Naive thymus-derived CD4-positive, alpha-beta T cell (primary cell): ENCODE measurements around the gene LRGUK. TPM values are rescaled to one million over a fixed set of nuclear protein-coding genes. Genes with fewer than 3 reads are reported as not detected.

Experiments used
- ATAC-seq: fragments of 150-1000 bp; cut with Tn5 transposase; 2 replicates; pipeline ENCODE4 v1.10.0; 2021; ENCODE audit warnings: mild to moderate bottlenecking, moderate library complexity
- CTCF ChIA-PET: fragments of 350-600 bp; sonication (Branson Sonifier 250); formaldehyde crosslinking; loops from one replicate; lab custom pipeline; 2021; ENCODE audit warnings: antibody characterized with exemption; lab: Charles Lee
- POLR2A ChIA-PET: fragments of 350-600 bp; sonication (Branson Sonifier 250); formaldehyde crosslinking; loops from one replicate; lab custom pipeline; 2021; ENCODE audit warnings: antibody characterized with exemption, inconsistent platforms; lab: Charles Lee
- DNase-seq, 9 donors: peaks; one replicate each; pipeline versions ENCODE4 v3.0.0 to v3.0.0-alpha.2; 2020 to 2022; ENCODE audit warnings: mixed read lengths in 1 of 9
- H3K27ac ChIP-seq: one replicate; pipeline ENCODE4 v1.7.0; 2013; ENCODE audit warnings: mild to moderate bottlenecking, low read depth, low read length, moderate library complexity
- H3K27me3 ChIP-seq, 2 donors: one replicate each; pipeline ENCODE4 v1.7.0; 2013; ENCODE audit warnings: low read length in 2 of 2, mild to moderate bottlenecking in 2 of 2, moderate library complexity in 2 of 2; ENCODE audit not compliant: control insufficient read depth in 2 of 2, insufficient read depth in 2 of 2
- H3K36me3 ChIP-seq, 3 experiments: 1 replicate in 2 of 3; 2 replicates in 1 of 3; pipeline ENCODE4 v1.7.0; 2013; ENCODE audit warnings: low read length in 3 of 3, mild to moderate bottlenecking in 3 of 3, moderate library complexity in 1 of 3; ENCODE audit not compliant: insufficient read depth in 3 of 3, control insufficient read depth in 2 of 3
- H3K4me1 ChIP-seq, 2 donors: one replicate each; pipeline ENCODE4 v1.7.0; 2013; ENCODE audit warnings: low read length in 2 of 2, mild to moderate bottlenecking in 2 of 2, moderate library complexity in 1 of 2; ENCODE audit not compliant: control insufficient read depth in 2 of 2, insufficient read depth in 2 of 2
- H3K4me3 ChIP-seq: 2 replicates; pipeline ENCODE4 v1.7.0; 2013; ENCODE audit warnings: mild to moderate bottlenecking, low read length
- H3K9me3 ChIP-seq, 3 experiments: 1 replicate in 2 of 3; 2 replicates in 1 of 3; pipeline ENCODE4 v1.7.0; 2013; ENCODE audit warnings: low read length in 3 of 3; ENCODE audit not compliant: control insufficient read depth in 2 of 3
- H3K27ac Mint-ChIP-seq, 9 donors: one replicate each; pipeline ENCODE4 v1.8.0; 2020 to 2022; ENCODE audit warnings: mixed read lengths in 9 of 9, mild to moderate bottlenecking in 8 of 9, moderate library complexity in 5 of 9, inconsistent platforms in 2 of 9
- H3K27me3 Mint-ChIP-seq, 5 donors: one replicate each; pipeline ENCODE4 v1.8.0; 2021 to 2022; ENCODE audit warnings: mixed read lengths in 5 of 5, mild to moderate bottlenecking in 1 of 5
- H3K36me3 Mint-ChIP-seq, 5 donors: one replicate each; pipeline ENCODE4 v1.8.0; 2020 to 2022; ENCODE audit warnings: mixed read lengths in 5 of 5, mild to moderate bottlenecking in 3 of 5, inconsistent platforms in 1 of 5
- H3K4me1 Mint-ChIP-seq, 7 donors: one replicate each; pipeline ENCODE4 v1.8.0; 2020 to 2022; ENCODE audit warnings: mixed read lengths in 7 of 7, mild to moderate bottlenecking in 3 of 7, inconsistent platforms in 1 of 7
- H3K4me3 Mint-ChIP-seq, 10 donors: one replicate each; pipeline ENCODE4 v1.8.0; 2020 to 2022; ENCODE audit warnings: mild to moderate bottlenecking in 10 of 10, mixed read lengths in 10 of 10, moderate library complexity in 6 of 10, inconsistent platforms in 2 of 10
- H3K9me3 Mint-ChIP-seq, 11 donors: one replicate each; pipeline ENCODE4 v1.8.0; 2020 to 2022; ENCODE audit warnings: mixed read lengths in 11 of 11, mild to moderate bottlenecking in 4 of 11, inconsistent platforms in 1 of 11, moderate library complexity in 1 of 11
- intact Hi-C, 2 donors: fragments of 100-400 bp; cut with micrococcal nuclease; formaldehyde crosslinking; loops; one replicate each; pipeline ENCODE4 v1.15.1; 2023
- polyA plus RNA-seq, 2 donors: library from polyadenylated mRNA; unstranded; fragments of 300-500 nt; fragmentation: Illumina TruSeq; gene quantifications; one replicate each; pipeline ENCODE4 v1.2.3, GENCODE V29; 2021
- total RNA-seq, 6 experiments: library from RNA in 5 of 6; stranded (reverse) in 5 of 6; gene quantifications; 1 replicate in 5 of 6; 2 replicates in 1 of 6; pipeline ENCODE4 v1.2.3 and lab custom pipeline; 2021 to 2026

Gene LRGUK
- total and polyA plus RNA-seq, 7 experiments from 2014 or later = 0.22 to 1.0 (median 0.39) TPM; not detected in 1

- peaks cover 16 to 35% (median 30%) of the 10 kb centered on the region in 5 donors for H3K27me3 Mint-ChIP-seq
- H3K4me1 ChIP-seq = no peaks in the 10 kb centered on the region
- DNase-seq (no peak), ATAC-seq (no peak)
- POLR2A ChIA-PET = no interaction called here
- no peak overlapping the region for H3K4me3 ChIP-seq
- H3K36me3 ChIP-seq = no peaks in the 10 kb centered on the region
- intact Hi-C loops = no loop called here
- H3K27me3 ChIP-seq = no peaks in the 10 kb centered on the region
- peaks cover 0 to 5% (median 0%) of the 10 kb centered on the region in 7 donors for H3K4me1 Mint-ChIP-seq
- no peaks in the 10 kb centered on the region for H3K9me3 ChIP-seq
- no peak overlapping the region for H3K27ac ChIP-seq
- CTCF ChIA-PET = no interaction called here
- H3K36me3 Mint-ChIP-seq = peaks cover 0 to 7% (median 0%) of the 10 kb centered on the region in 5 donors
- no peak overlapping the region for H3K27ac Mint-ChIP-seq
- H3K4me3 Mint-ChIP-seq = no peak overlapping the region
- H3K9me3 Mint-ChIP-seq = peaks cover 0 to 3% (median 0%) of the 10 kb centered on the region in 11 donors
Observed at GRCh38 chr7:134134004-134134403, 6.9 kb downstream of the LRGUK start.

- ATAC-seq = peak; percentile 84
- Histone ChIP-seq H3K36me3 (no peaks in the 10 kb centered on the region), H3K4me1 (no peaks in the 10 kb centered on the region), H3K27me3 (no peaks in the 10 kb centered on the region), H3K4me3 (no peak overlapping the region), H3K9me3 (no peaks in the 10 kb centered on the region), H3K27ac (no peak overlapping the region)
- peaks cover 0 to 3% (median 0%) of the 10 kb centered on the region in 5 donors for H3K27me3 Mint-ChIP-seq
- intact Hi-C loops = loop anchor here (1.0 to 5.0 kb wide), 3 partner anchors 186 to 217 kb away; no protein-coding TSS in a partner anchor
- no peak overlapping the region for H3K27ac Mint-ChIP-seq
- CTCF ChIA-PET = interaction anchor here (0.6 to 1.1 kb wide), 4 partner anchors 14 to 195 kb away, joined by 3 to 5 read pairs (median 3); partner anchors contain the start of gene LRGUK
- POLR2A ChIA-PET = no interaction called here
- peaks cover 0 to 3% (median 0%) of the 10 kb centered on the region in 7 donors for H3K4me1 Mint-ChIP-seq
- peak in 7 of 9 donors; percentile 12 to 44 (median 36) for DNase-seq
- peak overlapping the region in 4 of 10 donors; percentile 17 to 32 (median 28) for H3K4me3 Mint-ChIP-seq
- no peaks in the 10 kb centered on the region for H3K36me3 Mint-ChIP-seq
- no peaks in the 10 kb centered on the region for H3K9me3 Mint-ChIP-seq
Observed at GRCh38 chr7:134140889-134141867, 14.0 kb downstream of the LRGUK start.

- DNase-seq (no peak), ATAC-seq (no peak)
- ChIA-PET CTCF (interaction anchor here (0.6 to 1.1 kb wide), 4 partner anchors 14 to 194 kb away, joined by 3 to 5 read pairs (median 3); partner anchors contain the start of gene LRGUK), POLR2A (no interaction called here)
- Mint-ChIP-seq H3K36me3 (no peaks in the 10 kb centered on the region), H3K4me3 (no peak overlapping the region), H3K9me3 (no peaks in the 10 kb centered on the region), H3K27ac (no peak overlapping the region), H3K4me1 (peaks cover 0 to 3% (median 0%) of the 10 kb centered on the region in 7 donors), H3K27me3 (peaks cover 0 to 3% (median 0%) of the 10 kb centered on the region in 5 donors)
- H3K9me3 ChIP-seq = no peaks in the 10 kb centered on the region
- H3K4me3 ChIP-seq = no peak overlapping the region
- H3K4me1 ChIP-seq = no peaks in the 10 kb centered on the region
- H3K27me3 ChIP-seq = no peaks in the 10 kb centered on the region
- H3K36me3 ChIP-seq = no peaks in the 10 kb centered on the region
- intact Hi-C loops = loop anchor here (1.0 to 5.0 kb wide), 3 partner anchors 185 to 216 kb away; no protein-coding TSS in a partner anchor
- no peak overlapping the region for H3K27ac ChIP-seq
Observed at GRCh38 chr7:134141868-134142264, 14.7 kb downstream of the LRGUK start.

- CTCF ChIA-PET = no interaction called here
- Mint-ChIP-seq H3K36me3 (no peaks in the 10 kb centered on the region), H3K27me3 (peaks cover 0 to 30% (median 9%) of the 10 kb centered on the region in 5 donors), H3K4me1 (peaks cover 0 to 9% (median 0%) of the 10 kb centered on the region in 7 donors), H3K9me3 (no peaks in the 10 kb centered on the region), H3K27ac (no peak overlapping the region), H3K4me3 (no peak overlapping the region)
- no peaks in the 10 kb centered on the region for H3K9me3 ChIP-seq
- DNase-seq (no peak), ATAC-seq (no peak)
- POLR2A ChIA-PET = no interaction called here
- no peaks in the 10 kb centered on the region for H3K27me3 ChIP-seq
- intact Hi-C loops = no loop called here
- H3K27ac ChIP-seq = no peak overlapping the region
- H3K4me3 ChIP-seq = no peak overlapping the region
- no peaks in the 10 kb centered on the region for H3K36me3 ChIP-seq
- H3K4me1 ChIP-seq = no peaks in the 10 kb centered on the region
Observed at GRCh38 chr7:134153493-134154136, 26.5 kb downstream of the LRGUK start.

GRCh38 chr7:134154581-134155130 is 27.5 kb downstream of the LRGUK start:
- Histone ChIP-seq H3K9me3 (no peaks in the 10 kb centered on the region), H3K36me3 (no peaks in the 10 kb centered on the region), H3K4me1 (no peaks in the 10 kb centered on the region), H3K27me3 (no peaks in the 10 kb centered on the region), H3K27ac (no peak overlapping the region), H3K4me3 (no peak overlapping the region)
- ChIA-PET POLR2A (no interaction called here), CTCF (no interaction called here)
- H3K36me3 Mint-ChIP-seq = no peaks in the 10 kb centered on the region
- intact Hi-C loops = no loop called here
- ATAC-seq (no peak), DNase-seq (no peak)
- peaks cover 0 to 9% (median 0%) of the 10 kb centered on the region in 7 donors for H3K4me1 Mint-ChIP-seq
- no peak overlapping the region for H3K27ac Mint-ChIP-seq
- H3K9me3 Mint-ChIP-seq = no peaks in the 10 kb centered on the region
- H3K4me3 Mint-ChIP-seq = no peak overlapping the region
- H3K27me3 Mint-ChIP-seq = peaks cover 5 to 30% (median 9%) of the 10 kb centered on the region in 5 donors

GRCh38 chr7:134155206-134155605 is 28.1 kb downstream of the LRGUK start:
- no peaks in the 10 kb centered on the region for H3K27me3 ChIP-seq
- H3K4me1 ChIP-seq = no peaks in the 10 kb centered on the region
- ChIA-PET CTCF (no interaction called here), POLR2A (no interaction called here)
- peaks cover 5 to 30% (median 12%) of the 10 kb centered on the region in 5 donors for H3K27me3 Mint-ChIP-seq
- H3K36me3 Mint-ChIP-seq = no peaks in the 10 kb centered on the region
- no peak overlapping the region for H3K4me3 Mint-ChIP-seq
- H3K9me3 ChIP-seq = no peaks in the 10 kb centered on the region
- no peak for ATAC-seq
- no peak overlapping the region for H3K27ac ChIP-seq
- H3K9me3 Mint-ChIP-seq = no peaks in the 10 kb centered on the region
- H3K36me3 ChIP-seq = no peaks in the 10 kb centered on the region
- no peak overlapping the region for H3K4me3 ChIP-seq
- DNase-seq = no peak
- intact Hi-C loops = no loop called here
- no peak overlapping the region for H3K27ac Mint-ChIP-seq
- peaks cover 0 to 9% (median 0%) of the 10 kb centered on the region in 7 donors for H3K4me1 Mint-ChIP-seq
